Upper lobe of left lung (tissue), 4 donors: ENCODE measurements around the gene PPP1CA.

ENCODE experiments used
- CTCF ChIP-seq, 6 experiments: fragments of 450-650 bp in 4 of 6; fragments of 200-600 bp in 2 of 6; sonication (generic) in 2 of 6; IDR thresholded peaks; one replicate each; pipeline ENCODE4 v1.5.1; 2016 to 2019; ENCODE audit warnings: antibody characterized with exemption in 6 of 6
- POLR2A ChIP-seq, 4 donors: fragments of 450-650 bp; IDR thresholded peaks; one replicate each; pipeline ENCODE4 v1.5.1; 2016 to 2017; ENCODE audit warnings: antibody characterized with exemption in 4 of 4, mild to moderate bottlenecking in 2 of 4

- TF ChIP-seq CTCF (IDR thresholded peaks at IDR 0.05) (no peak), POLR2A (IDR thresholded peaks at IDR 0.05) (no peak)
These were observed 36.6 kb downstream of the PPP1CA start for GRCh38 chr11:67364783-67365722.
